Measurements from ENCODE around the gene EMX1. TPM values are rescaled to one million over a fixed set of nuclear protein-coding genes. Genes with fewer than 3 reads are reported as not detected.
"Not testable (repeated sequence)": the region's sequence is repeated elsewhere in the genome, so short reads cannot be mapped to it uniquely, and the experiment has no call there.

Gene EMX1
- total and polyA plus RNA-seq, 2 of the 13 experiments (the other 11 are each of a cell fraction or from before 2014, with no cell fraction given): 0.62 to 4.9 TPM

DNA sequence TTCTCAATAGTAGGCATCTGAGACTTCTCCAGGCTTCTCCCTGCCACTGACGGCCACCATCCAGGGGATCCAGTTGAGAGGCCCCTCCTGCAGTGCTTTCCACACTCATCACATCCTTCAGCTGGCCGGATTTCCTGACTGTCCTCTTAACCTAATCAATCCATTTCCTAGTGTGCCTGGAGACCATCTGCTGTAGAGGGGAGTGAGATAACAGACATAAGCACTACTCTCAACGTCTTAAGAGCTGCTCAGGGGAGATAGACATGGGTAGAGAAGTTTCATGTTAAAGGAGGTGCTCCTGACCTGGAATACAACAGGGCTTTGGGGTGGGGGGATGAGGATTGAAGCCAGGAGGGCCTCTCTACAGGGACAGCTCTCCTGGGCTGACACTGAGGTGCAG lies 15.9 kb upstream of the EMX1 start (continued):
- TF ChIP-seq, protein P1, sequence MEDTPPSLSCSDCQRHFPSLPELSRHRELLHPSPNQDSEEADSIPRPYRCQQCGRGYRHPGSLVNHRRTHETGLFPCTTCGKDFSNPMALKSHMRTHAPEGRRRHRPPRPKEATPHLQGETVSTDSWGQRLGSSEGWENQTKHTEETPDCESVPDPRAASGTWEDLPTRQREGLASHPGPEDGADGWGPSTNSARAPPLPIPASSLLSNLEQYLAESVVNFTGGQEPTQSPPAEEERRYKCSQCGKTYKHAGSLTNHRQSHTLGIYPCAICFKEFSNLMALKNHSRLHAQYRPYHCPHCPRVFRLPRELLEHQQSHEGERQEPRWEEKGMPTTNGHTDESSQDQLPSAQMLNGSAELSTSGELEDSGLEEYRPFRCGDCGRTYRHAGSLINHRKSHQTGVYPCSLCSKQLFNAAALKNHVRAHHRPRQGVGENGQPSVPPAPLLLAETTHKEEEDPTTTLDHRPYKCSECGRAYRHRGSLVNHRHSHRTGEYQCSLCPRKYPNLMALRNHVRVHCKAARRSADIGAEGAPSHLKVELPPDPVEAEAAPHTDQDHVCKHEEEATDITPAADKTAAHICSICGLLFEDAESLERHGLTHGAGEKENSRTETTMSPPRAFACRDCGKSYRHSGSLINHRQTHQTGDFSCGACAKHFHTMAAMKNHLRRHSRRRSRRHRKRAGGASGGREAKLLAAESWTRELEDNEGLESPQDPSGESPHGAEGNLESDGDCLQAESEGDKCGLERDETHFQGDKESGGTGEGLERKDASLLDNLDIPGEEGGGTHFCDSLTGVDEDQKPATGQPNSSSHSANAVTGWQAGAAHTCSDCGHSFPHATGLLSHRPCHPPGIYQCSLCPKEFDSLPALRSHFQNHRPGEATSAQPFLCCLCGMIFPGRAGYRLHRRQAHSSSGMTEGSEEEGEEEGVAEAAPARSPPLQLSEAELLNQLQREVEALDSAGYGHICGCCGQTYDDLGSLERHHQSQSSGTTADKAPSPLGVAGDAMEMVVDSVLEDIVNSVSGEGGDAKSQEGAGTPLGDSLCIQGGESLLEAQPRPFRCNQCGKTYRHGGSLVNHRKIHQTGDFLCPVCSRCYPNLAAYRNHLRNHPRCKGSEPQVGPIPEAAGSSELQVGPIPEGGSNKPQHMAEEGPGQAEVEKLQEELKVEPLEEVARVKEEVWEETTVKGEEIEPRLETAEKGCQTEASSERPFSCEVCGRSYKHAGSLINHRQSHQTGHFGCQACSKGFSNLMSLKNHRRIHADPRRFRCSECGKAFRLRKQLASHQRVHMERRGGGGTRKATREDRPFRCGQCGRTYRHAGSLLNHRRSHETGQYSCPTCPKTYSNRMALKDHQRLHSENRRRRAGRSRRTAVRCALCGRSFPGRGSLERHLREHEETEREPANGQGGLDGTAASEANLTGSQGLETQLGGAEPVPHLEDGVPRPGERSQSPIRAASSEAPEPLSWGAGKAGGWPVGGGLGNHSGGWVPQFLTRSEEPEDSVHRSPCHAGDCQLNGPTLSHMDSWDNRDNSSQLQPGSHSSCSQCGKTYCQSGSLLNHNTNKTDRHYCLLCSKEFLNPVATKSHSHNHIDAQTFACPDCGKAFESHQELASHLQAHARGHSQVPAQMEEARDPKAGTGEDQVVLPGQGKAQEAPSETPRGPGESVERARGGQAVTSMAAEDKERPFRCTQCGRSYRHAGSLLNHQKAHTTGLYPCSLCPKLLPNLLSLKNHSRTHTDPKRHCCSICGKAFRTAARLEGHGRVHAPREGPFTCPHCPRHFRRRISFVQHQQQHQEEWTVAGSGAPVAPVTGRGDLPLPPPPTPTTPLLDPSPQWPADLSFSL (CRISPR knock-in tag; IDR thresholded peaks at IDR 0.05): no peak
- TF ChIP-seq SOX5 (CRISPR knock-in tag; IDR thresholded peaks at IDR 0.05; ENCODE audit: borderline replicate concordance): no peak

DNA sequence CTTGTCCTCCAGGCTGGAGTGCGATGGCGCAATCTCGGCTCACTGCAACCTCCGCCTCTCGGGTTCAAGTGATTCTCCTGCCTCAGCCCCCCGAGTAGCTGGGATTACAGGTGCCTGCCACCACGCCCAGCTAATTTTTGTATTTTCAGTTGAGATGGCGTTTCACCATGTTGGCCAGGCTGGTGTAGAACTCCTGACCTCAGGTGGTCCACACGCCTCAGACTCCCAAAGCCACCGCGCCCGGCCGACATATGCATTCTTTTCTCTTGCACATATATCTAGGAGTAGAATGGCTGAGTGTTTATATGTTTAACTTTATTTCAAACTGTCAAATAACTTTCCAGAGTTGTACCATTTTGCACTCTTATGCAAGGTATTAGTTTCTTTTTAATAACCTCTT lies 9.9 kb upstream of the EMX1 start:
- H2AFZ ChIP-seq (ENCODE audit: low read length); BruUV-seq (replicated peaks); H3K4me3 ChIP-seq (replicated peaks in 1 of 3; ENCODE audit: insufficient read depth in 1 of 3, low read depth in 2 of 3, low read length in 3 of 3); H3K9me3 ChIP-seq (ENCODE audit: low read length); H3K9ac ChIP-seq (ENCODE audit: insufficient read depth, low read depth, low read length); H3K27ac ChIP-seq (ENCODE audit: extremely low read length, insufficient read depth, low read length); H4K20me1 ChIP-seq (ENCODE audit: insufficient read depth, low read length); intact Hi-C loops (cut with micrococcal nuclease; ENCODE audit: unreplicated experiment); CTCF ChIA-PET (ENCODE audit: low intra/inter-chr PET ratio, low total read pairs); in situ Hi-C loops (cut with HindIII; ENCODE audit: extremely low pct_ligation_motif_present, low pct_unique_long_range_greater_than_20kb); H3K36me3 ChIP-seq (replicated peaks in 1 of 2; ENCODE audit: control insufficient read depth in 1 of 2, insufficient read depth in 2 of 2, low read length in 2 of 2); FAIRE-seq; ATAC-seq; DNase-seq (ENCODE audit: low spot score); H3K79me2 ChIP-seq (ENCODE audit: insufficient read depth, low read length); POLR2A ChIA-PET; H3K4me1 ChIP-seq (ENCODE audit: insufficient read depth, low read length); H3K4me2 ChIP-seq (ENCODE audit: low read depth, low read length): not testable (repeated sequence)
- peak; percentile 29; the same call in 1 of the 2 replicates for TF ChIP-seq CEBPG (CRISPR knock-in tag; IDR thresholded peaks at IDR 0.05)
- H3K27me3 ChIP-seq (ENCODE audit: control insufficient read depth in 1 of 2, insufficient read depth in 2 of 2, low read length in 2 of 2): peaks cover 2 to 46% of the 10 kb centered on the region in 2 experiments; a peak in 4 of 5 replicates
- 36% methylated on average over 13 of the region's 13 CpGs for WGBS (ENCODE audit: low lambda C conversion rate)

All from HepG2 (cell line).